Measurements from ENCODE around the gene ALX4. TPM values are rescaled to one million over a fixed set of nuclear protein-coding genes. Genes with fewer than 3 reads are reported as not detected.

ALX4 gene
- total RNA-seq, 2 experiments from 2014 or later = not detected

GRCh38 chr11:44343778-44344422, 34.0 kb upstream of the ALX4 start:
- ATAC-seq (no peak), DNase-seq (no peak)
- CTCF ChIA-PET = no interaction called here
- TF ChIP-seq CTCF (IDR thresholded peaks at IDR 0.05) = no peak
- H3K27ac Mint-ChIP-seq = no peak overlapping the region
- peaks cover 4% of the 10 kb centered on the region for H3K27me3 Mint-ChIP-seq
- no peaks in the 10 kb centered on the region for H3K4me1 Mint-ChIP-seq (ENCODE audit: low read depth)
- H3K36me3 Mint-ChIP-seq (ENCODE audit: low read depth) = no peaks in the 10 kb centered on the region
- no peak overlapping the region for H3K4me3 Mint-ChIP-seq
- intact Hi-C loops (cut with micrococcal nuclease) = no loop called here
- no peaks in the 10 kb centered on the region for H3K9me3 Mint-ChIP-seq
- POLR2A ChIA-PET = no interaction called here

GRCh38 chr11:44342616-44343015, 32.7 kb upstream of the ALX4 start:
- H3K27me3 Mint-ChIP-seq = peaks cover 3% of the 10 kb centered on the region
- no peaks in the 10 kb centered on the region for H3K36me3 Mint-ChIP-seq (ENCODE audit: low read depth)
- TF ChIP-seq CTCF (IDR thresholded peaks at IDR 0.05) = no peak
- no peak overlapping the region for H3K27ac Mint-ChIP-seq
- H3K9me3 Mint-ChIP-seq = no peaks in the 10 kb centered on the region
- H3K4me3 Mint-ChIP-seq = no peak overlapping the region
- ChIA-PET CTCF (no interaction called here), POLR2A (no interaction called here)
- H3K4me1 Mint-ChIP-seq (ENCODE audit: low read depth) = no peaks in the 10 kb centered on the region
- DNase-seq (no peak), ATAC-seq (no peak)
- intact Hi-C loops (cut with micrococcal nuclease) = no loop called here

GRCh38 chr11:44340656-44341055, 30.7 kb upstream of the ALX4 start:
- H3K4me3 Mint-ChIP-seq = no peak overlapping the region
- no peak overlapping the region for H3K27ac Mint-ChIP-seq
- H3K9me3 Mint-ChIP-seq = no peaks in the 10 kb centered on the region
- ChIA-PET CTCF (no interaction called here), POLR2A (no interaction called here)
- H3K36me3 Mint-ChIP-seq (ENCODE audit: low read depth) = no peaks in the 10 kb centered on the region
- no peak for ATAC-seq
- H3K27me3 Mint-ChIP-seq = peaks cover 16% of the 10 kb centered on the region
- DNase-seq = no peak
- H3K4me1 Mint-ChIP-seq (ENCODE audit: low read depth) = no peaks in the 10 kb centered on the region
- no peak for TF ChIP-seq CTCF (IDR thresholded peaks at IDR 0.05)
- intact Hi-C loops (cut with micrococcal nuclease) = no loop called here

GRCh38 chr11:44339530-44339883, 29.6 kb upstream of the ALX4 start:
- no peaks in the 10 kb centered on the region for H3K9me3 Mint-ChIP-seq
- ChIA-PET CTCF (no interaction called here), POLR2A (no interaction called here)
- TF ChIP-seq CTCF (IDR thresholded peaks at IDR 0.05) = no peak
- DNase-seq (no peak), ATAC-seq (no peak)
- no peak overlapping the region for H3K4me3 Mint-ChIP-seq
- H3K4me1 Mint-ChIP-seq (ENCODE audit: low read depth) = no peaks in the 10 kb centered on the region
- H3K36me3 Mint-ChIP-seq (ENCODE audit: low read depth) = no peaks in the 10 kb centered on the region
- intact Hi-C loops (cut with micrococcal nuclease) = no loop called here
- H3K27me3 Mint-ChIP-seq = peaks cover 22% of the 10 kb centered on the region
- no peak overlapping the region for H3K27ac Mint-ChIP-seq

GRCh38 chr11:44338698-44339529, 29.0 kb upstream of the ALX4 start:
- ChIA-PET CTCF (no interaction called here), POLR2A (no interaction called here)
- H3K27ac Mint-ChIP-seq = no peak overlapping the region
- DNase-seq = no peak
- H3K4me1 Mint-ChIP-seq (ENCODE audit: low read depth) = no peaks in the 10 kb centered on the region
- peaks cover 27% of the 10 kb centered on the region for H3K27me3 Mint-ChIP-seq
- H3K9me3 Mint-ChIP-seq = no peaks in the 10 kb centered on the region
- ATAC-seq = no peak
- H3K4me3 Mint-ChIP-seq = no peak overlapping the region
- intact Hi-C loops (cut with micrococcal nuclease) = no loop called here
- no peak for TF ChIP-seq CTCF (IDR thresholded peaks at IDR 0.05)
- no peaks in the 10 kb centered on the region for H3K36me3 Mint-ChIP-seq (ENCODE audit: low read depth)
